Naive thymus-derived CD8-positive, alpha-beta T cell (primary cell): ENCODE results near the gene NDUFB10. TPM values are rescaled to one million over a fixed set of nuclear protein-coding genes. Genes with fewer than 3 reads are reported as not detected.

ENCODE experiments used
- ATAC-seq, 2 donors: fragments of 150-1000 bp; cut with Tn5 transposase in 1 of 2; sonication (Bioruptor Pico), chemical (Tn5 transposase) in 1 of 2; 1 replicate in 1 of 2; 2 replicates in 1 of 2; pipeline ENCODE4 v1.10.0; 2021; ENCODE audit warnings: mild to moderate bottlenecking in 2 of 2, moderate library complexity in 2 of 2
- POLR2A ChIA-PET: fragments of 350-600 bp; sonication (Branson Sonifier 250); formaldehyde crosslinking; loops from one replicate; lab custom pipeline; 2021; ENCODE audit warnings: antibody characterized with exemption; lab: Charles Lee
- DNase-seq, 10 donors: peaks; one replicate each; pipeline versions ENCODE4 v3.0.0 to v3.0.0-alpha.2; 2020 to 2022
- H3K27ac Mint-ChIP-seq, 10 donors: one replicate each; pipeline ENCODE4 v1.8.0; 2020 to 2022; ENCODE audit warnings: mild to moderate bottlenecking in 10 of 10, mixed read lengths in 10 of 10, moderate library complexity in 4 of 10, inconsistent platforms in 1 of 10
- H3K27me3 Mint-ChIP-seq, 5 donors: one replicate each; pipeline ENCODE4 v1.8.0; 2021 to 2022; ENCODE audit warnings: mixed read lengths in 5 of 5
- H3K36me3 Mint-ChIP-seq, 3 donors: one replicate each; pipeline ENCODE4 v1.8.0; 2020 to 2022; ENCODE audit warnings: mixed read lengths in 3 of 3, mild to moderate bottlenecking in 2 of 3, inconsistent platforms in 1 of 3
- H3K4me1 Mint-ChIP-seq, 4 donors: one replicate each; pipeline ENCODE4 v1.8.0; 2021 to 2022; ENCODE audit warnings: mixed read lengths in 4 of 4
- H3K4me3 Mint-ChIP-seq, 10 donors: one replicate each; pipeline ENCODE4 v1.8.0; 2020 to 2022; ENCODE audit warnings: mild to moderate bottlenecking in 10 of 10, mixed read lengths in 10 of 10, moderate library complexity in 6 of 10, inconsistent platforms in 1 of 10
- H3K9me3 Mint-ChIP-seq, 9 donors: one replicate each; pipeline ENCODE4 v1.8.0; 2020 to 2022; ENCODE audit warnings: mixed read lengths in 9 of 9, mild to moderate bottlenecking in 3 of 9, inconsistent platforms in 1 of 9, moderate library complexity in 1 of 9
- polyA plus RNA-seq, 3 donors: library from polyadenylated mRNA; unstranded; fragments of 300-500 nt; fragmentation: Illumina TruSeq; gene quantifications; one replicate each; pipeline ENCODE4 v1.2.3, GENCODE V29; 2021
- total RNA-seq, 8 experiments: library from RNA in 2 of 8; stranded (reverse) in 2 of 8; gene quantifications; one replicate each; pipeline ENCODE4 v1.2.3 and lab custom pipeline; 2021 to 2026

The NDUFB10 gene
- total and polyA plus RNA-seq, 5 experiments from 2014 or later, result 62.5 to 217 (median 180) TPM

GRCh38 chr16:2002406-2003230, 43.3 kb downstream of the NDUFB10 start:
- POLR2A ChIA-PET, result interaction anchor here (0.8 to 3.4 kb wide), 6 partner anchors 9 to 153 kb away, joined by 3 to 16 read pairs (median 5); partner anchors contain the start of genes RPS2, TBL3 and TRAF7
- DNase-seq (no peak), ATAC-seq (no peak)
- Mint-ChIP-seq H3K27ac (no peak overlapping the region), H3K36me3 (peaks cover 0 to 31% (median 4%) of the 10 kb centered on the region in 3 donors), H3K4me3 (no peak overlapping the region), H3K4me1 (peaks cover 15 to 37% (median 29%) of the 10 kb centered on the region in 4 donors), H3K27me3 (no peaks in the 10 kb centered on the region), H3K9me3 (no peaks in the 10 kb centered on the region)

GRCh38 chr16:2003231-2003826, 44.0 kb downstream of the NDUFB10 start:
- DNase-seq, result no peak
- Mint-ChIP-seq H3K27ac (no peak overlapping the region), H3K27me3 (no peaks in the 10 kb centered on the region), H3K9me3 (no peaks in the 10 kb centered on the region), H3K4me3 (no peak overlapping the region), H3K36me3 (peaks cover 0 to 27% (median 4%) of the 10 kb centered on the region in 3 donors), H3K4me1 (peaks cover 21 to 44% (median 36%) of the 10 kb centered on the region in 4 donors)
- POLR2A ChIA-PET, result interaction anchor here (0.8 to 3.4 kb wide), 8 partner anchors 11 to 152 kb away, joined by 3 to 16 read pairs (median 4); partner anchors contain the start of genes RPS2, TBL3 and TRAF7
- ATAC-seq, result no peak

GRCh38 chr16:2003827-2004641, 44.7 kb downstream of the NDUFB10 start:
- POLR2A ChIA-PET, result interaction anchor here (1.1 to 3.4 kb wide), 7 partner anchors 11 to 151 kb away, joined by 3 to 16 read pairs (median 4); partner anchors contain the start of genes NDUFB10, RPS2 and TRAF7
- H3K27ac Mint-ChIP-seq, result no peak overlapping the region
- H3K27me3 Mint-ChIP-seq, result no peaks in the 10 kb centered on the region
- H3K9me3 Mint-ChIP-seq, result no peaks in the 10 kb centered on the region
- H3K4me1 Mint-ChIP-seq, result peaks cover 25 to 50% (median 42%) of the 10 kb centered on the region in 4 donors
- DNase-seq, result peak; percentile 68 to 89 (median 80)
- peak; percentile 90 to 93 for ATAC-seq
- no peak overlapping the region for H3K4me3 Mint-ChIP-seq
- peaks cover 0 to 22% (median 4%) of the 10 kb centered on the region in 3 donors for H3K36me3 Mint-ChIP-seq

- ATAC-seq, result no peak
- Mint-ChIP-seq H3K4me1 (peaks cover 25 to 50% (median 43%) of the 10 kb centered on the region in 4 donors), H3K27me3 (no peaks in the 10 kb centered on the region), H3K9me3 (no peaks in the 10 kb centered on the region), H3K27ac (no peak overlapping the region), H3K4me3 (peak overlapping the region in 1 of 10 donors; percentile 45), H3K36me3 (peaks cover 0 to 22% (median 4%) of the 10 kb centered on the region in 3 donors)
- POLR2A ChIA-PET, result interaction anchor here (1.1 to 3.4 kb wide), 4 partner anchors 40 to 150 kb away, joined by 3 to 16 read pairs (median 10); partner anchors contain the start of genes NDUFB10, RPS2 and TRAF7
- DNase-seq, result no peak
Observed at GRCh38 chr16:2004795-2005517, 45.6 kb downstream of the NDUFB10 start.

GRCh38 chr16:2005646-2006045, 46.3 kb downstream of the NDUFB10 start:
- Mint-ChIP-seq H3K27ac (peak overlapping the region in 1 of 10 donors; percentile 56), H3K27me3 (no peaks in the 10 kb centered on the region), H3K4me1 (peaks cover 28 to 56% (median 48%) of the 10 kb centered on the region in 4 donors), H3K4me3 (peak overlapping the region in 2 of 10 donors; percentile 22 to 78), H3K36me3 (peaks cover 0 to 16% (median 4%) of the 10 kb centered on the region in 3 donors), H3K9me3 (no peaks in the 10 kb centered on the region)
- no peak for ATAC-seq
- no peak for DNase-seq
- POLR2A ChIA-PET, result interaction anchor here (1.7 to 3.4 kb wide), 2 partner anchors 46 to 150 kb away, joined by 3 to 16 read pairs; partner anchors contain the start of genes NDUFB10 and TRAF7

GRCh38 chr16:2006317-2006716, 47.0 kb downstream of the NDUFB10 start:
- H3K36me3 Mint-ChIP-seq, result peaks cover 0 to 10% (median under 1%) of the 10 kb centered on the region in 3 donors
- POLR2A ChIA-PET, result no interaction called here
- no peaks in the 10 kb centered on the region for H3K9me3 Mint-ChIP-seq
- H3K4me1 Mint-ChIP-seq, result peaks cover 28 to 56% (median 48%) of the 10 kb centered on the region in 4 donors
- no peaks in the 10 kb centered on the region for H3K27me3 Mint-ChIP-seq
- DNase-seq (no peak), ATAC-seq (no peak)
- peak overlapping the region in 6 of 10 donors; percentile 4 to 92 (median 68) for H3K4me3 Mint-ChIP-seq
- peak overlapping the region in 6 of 10 donors; percentile 28 to 88 (median 83) for H3K27ac Mint-ChIP-seq

- Mint-ChIP-seq H3K4me1 (peaks cover 28 to 55% (median 48%) of the 10 kb centered on the region in 4 donors), H3K9me3 (no peaks in the 10 kb centered on the region), H3K4me3 (peak overlapping the region; percentile 74 to 93 (median 88)), H3K27ac (peak overlapping the region in 9 of 10 donors; percentile 73 to 93 (median 84)), H3K36me3 (peaks cover 0 to 3% (median 0%) of the 10 kb centered on the region in 3 donors), H3K27me3 (no peaks in the 10 kb centered on the region)
- POLR2A ChIA-PET, result interaction anchor here (0.5 to 2.7 kb wide), 6 partner anchors 16 to 1773 kb away, joined by 3 to 21 read pairs (median 4); partner anchors contain the start of genes RPS2, SYNGR3 and TBL3
- DNase-seq (no peak), ATAC-seq (no peak)
Observed at GRCh38 chr16:2007081-2007836, 47.9 kb downstream of the NDUFB10 start.

GRCh38 chr16:2008009-2008526, 48.7 kb downstream of the NDUFB10 start:
- no peak for DNase-seq
- Mint-ChIP-seq H3K27ac (peak overlapping the region; percentile 50 to 93 (median 82)), H3K4me3 (peak overlapping the region; percentile 74 to 93 (median 88)), H3K27me3 (no peaks in the 10 kb centered on the region), H3K4me1 (peaks cover 28 to 52% (median 48%) of the 10 kb centered on the region in 4 donors), H3K9me3 (no peaks in the 10 kb centered on the region), H3K36me3 (no peaks in the 10 kb centered on the region)
- no peak for ATAC-seq
- POLR2A ChIA-PET, result interaction anchor here (0.5 to 2.7 kb wide), 10 partner anchors 16 to 531 kb away, joined by 3 to 21 read pairs (median 4); partner anchors contain the start of genes RPS2, SYNGR3 and TRAF7

- POLR2A ChIA-PET, result interaction anchor here (0.5 to 2.7 kb wide), 13 partner anchors 8 to 530 kb away, joined by 3 to 21 read pairs (median 4); partner anchors contain the start of genes NOXO1, NTHL1, RPS2 and SYNGR3
- no peaks in the 10 kb centered on the region for H3K36me3 Mint-ChIP-seq
- H3K27me3 Mint-ChIP-seq, result no peaks in the 10 kb centered on the region
- ATAC-seq (peak in 1 of 2 donors; percentile 8), DNase-seq (peak in 1 of 10 donors; percentile 26)
- peak overlapping the region; percentile 74 to 93 (median 88) for H3K4me3 Mint-ChIP-seq
- no peaks in the 10 kb centered on the region for H3K9me3 Mint-ChIP-seq
- peak overlapping the region; percentile 51 to 93 (median 82) for H3K27ac Mint-ChIP-seq
- peaks cover 28 to 52% (median 48%) of the 10 kb centered on the region in 4 donors for H3K4me1 Mint-ChIP-seq
Observed at GRCh38 chr16:2008631-2009163, 49.4 kb downstream of the NDUFB10 start.

GRCh38 chr16:2009164-2009711, 49.9 kb downstream of the NDUFB10 start:
- DNase-seq (peak in 1 of 10 donors; percentile 28), ATAC-seq (peak; percentile 67 to 72)
- Mint-ChIP-seq H3K27me3 (no peaks in the 10 kb centered on the region), H3K4me3 (peak overlapping the region; percentile 74 to 93 (median 88)), H3K9me3 (no peaks in the 10 kb centered on the region), H3K27ac (peak overlapping the region; percentile 51 to 93 (median 82)), H3K36me3 (no peaks in the 10 kb centered on the region), H3K4me1 (peaks cover 26 to 49% (median 46%) of the 10 kb centered on the region in 4 donors)
- POLR2A ChIA-PET, result interaction anchor here (0.9 to 2.7 kb wide), 10 partner anchors 8 to 146 kb away, joined by 3 to 21 read pairs (median 4); partner anchors contain the start of genes GFER, NOXO1, NTHL1 and RPS2
